ENCODE results near the gene ENPP7.

The ENPP7 gene

DNA sequence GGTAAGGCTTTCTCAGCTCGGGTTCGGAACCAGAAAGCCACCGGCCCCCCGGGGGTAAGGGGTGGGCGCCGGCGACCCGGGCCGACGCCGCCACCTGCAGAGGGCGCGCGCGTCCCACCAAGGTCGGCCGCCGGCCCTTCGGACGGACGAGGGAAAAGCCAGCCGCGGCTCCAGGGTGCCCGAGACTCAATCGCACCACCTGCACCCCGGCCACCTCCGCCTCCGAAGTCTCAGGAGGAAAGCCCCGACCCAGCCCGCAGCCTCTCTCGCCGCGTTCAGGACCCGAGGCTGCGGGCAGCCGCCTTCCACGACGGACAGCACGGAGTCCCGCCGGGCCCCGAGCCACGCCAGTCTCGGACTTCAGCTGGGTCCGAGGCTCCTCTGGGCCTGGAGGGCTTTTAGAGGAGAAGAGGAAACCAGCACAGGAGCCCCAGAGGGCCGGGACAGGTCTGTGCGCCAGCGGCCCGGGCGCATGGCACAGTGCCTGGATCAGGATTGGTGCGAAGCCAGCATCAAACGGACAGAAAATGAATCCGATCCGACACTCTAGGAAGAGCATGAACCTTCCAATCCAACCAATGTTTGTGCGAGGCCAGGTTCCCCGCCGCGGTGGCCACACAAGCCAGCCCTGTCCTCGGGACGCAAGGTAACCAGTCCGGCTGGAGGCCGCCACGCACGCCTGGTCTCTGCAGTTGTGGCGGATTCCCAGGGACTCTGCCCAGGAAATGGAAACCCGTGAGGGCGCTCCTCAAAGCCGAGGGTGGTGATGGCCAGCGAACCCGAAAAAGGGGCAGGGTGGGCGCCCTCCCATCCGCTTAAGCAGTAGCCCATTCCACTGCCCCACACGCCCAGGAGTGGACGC, 59.4 kb downstream of the ENPP7 start:
- H3K4me3 ChIP-seq (ENCODE audit: low read depth, low read length) = no peak overlapping the region

DNA sequence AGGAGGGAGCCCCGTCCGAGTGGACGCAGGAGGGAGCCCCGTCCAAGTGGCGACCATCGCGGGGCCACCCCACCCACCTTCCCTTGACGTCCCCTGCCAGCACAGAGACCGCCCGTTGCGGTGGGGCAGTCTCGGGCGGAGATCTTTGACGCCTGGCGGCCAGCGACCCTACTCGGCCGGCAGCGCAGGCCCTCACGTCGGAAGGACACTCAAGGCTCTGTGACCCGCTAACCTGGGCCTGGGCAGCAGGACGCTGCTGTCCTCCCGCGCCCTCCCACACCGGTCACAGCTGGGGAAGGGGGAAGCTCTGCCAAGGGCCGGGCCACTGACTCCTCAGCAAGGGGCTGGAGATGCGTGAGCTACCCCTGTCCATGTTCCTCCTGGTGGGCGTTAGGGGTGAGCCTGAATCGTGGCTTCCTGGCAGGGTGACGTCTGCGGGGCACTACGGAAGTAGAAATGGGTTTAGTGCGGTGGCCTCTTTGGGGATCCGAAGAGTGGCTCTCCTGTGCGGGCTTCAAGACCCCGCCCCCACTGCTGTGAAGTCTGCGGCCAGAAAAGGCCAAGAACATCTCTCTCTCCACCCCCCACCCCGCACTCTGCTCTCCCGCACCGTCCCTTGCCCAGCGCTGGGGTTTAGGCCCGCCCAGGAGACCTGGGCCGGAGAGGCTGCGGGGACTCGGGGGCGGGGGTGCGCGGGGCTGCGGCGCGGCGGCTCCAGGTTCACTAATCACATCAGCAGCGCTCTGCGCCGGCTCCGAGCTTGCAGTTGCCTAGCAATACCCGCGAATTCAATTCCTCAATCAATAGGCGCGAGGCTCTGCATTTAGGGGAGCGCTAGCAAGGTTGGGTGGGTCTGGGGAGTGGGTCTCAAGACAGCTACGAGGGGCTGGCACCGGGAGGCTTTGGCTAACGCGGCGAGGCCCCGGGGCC, 60.3 kb downstream of the ENPP7 start:
- H3K4me3 ChIP-seq (ENCODE audit: low read depth, low read length) = no peak overlapping the region
- TF ChIP-seq CTCF (IDR thresholded peaks at IDR 0.05; ENCODE audit: borderline replicate concordance, insufficient read depth, low read depth, low read length) = no peak

More for the DNA sequence above, 59.4 kb downstream of the ENPP7 start:
- peak; percentile 85 for TF ChIP-seq CTCF (IDR thresholded peaks at IDR 0.05; ENCODE audit: borderline replicate concordance, insufficient read depth, low read depth, low read length)

- no peak for TF ChIP-seq CTCF (IDR thresholded peaks at IDR 0.05; ENCODE audit: borderline replicate concordance, insufficient read depth, low read depth, low read length)
- H3K4me3 ChIP-seq (ENCODE audit: low read depth, low read length) = no peak overlapping the region
Observed at GRCh38 chr17:79791735-79792161, 61.0 kb downstream of the ENPP7 start.
